GM12892 (cell line): ENCODE measurements around the gene CREBL2.

Source experiments
- POLR2A ChIP-seq: IDR thresholded peaks from 2 replicates; pipeline ENCODE4 v1.6.1; 2011; ENCODE audit warnings: low read depth, low read length, control low read depth
- POLR2AphosphoS5 ChIP-seq: IDR thresholded peaks from 2 replicates; pipeline ENCODE4 v1.6.1; 2011; ENCODE audit warnings: low read depth, low read length, control low read depth

DNA sequence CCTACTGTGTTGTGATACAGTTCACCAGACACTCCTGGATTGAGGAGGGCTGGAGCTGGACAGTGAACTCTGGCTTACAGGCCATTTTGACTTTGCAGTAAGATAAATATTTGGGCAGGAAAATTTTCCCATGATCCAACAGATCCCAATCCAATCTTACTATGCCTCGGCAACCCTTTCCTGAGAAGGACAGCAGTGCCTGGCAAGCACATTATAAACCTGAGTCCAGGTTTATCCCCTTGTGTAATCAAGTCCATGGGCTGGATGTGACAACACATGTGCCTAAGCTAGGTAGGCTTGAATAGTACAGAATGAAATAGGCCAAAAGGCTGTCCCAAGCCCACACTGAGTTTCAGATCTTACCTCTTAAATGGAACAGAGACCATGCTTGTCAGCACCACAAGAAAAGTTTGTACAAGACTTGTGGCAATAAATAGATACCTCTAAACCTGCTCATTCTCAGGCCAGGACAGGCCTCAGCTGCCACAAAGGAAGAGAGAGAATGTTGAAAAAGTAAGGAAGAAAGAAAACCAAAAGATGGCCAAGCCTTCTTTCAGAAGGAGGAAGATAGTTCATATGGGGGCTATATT is 34.9 kb downstream of the CREBL2 start:
- TF ChIP-seq POLR2A (no peak), POLR2AphosphoS5 (no peak)
